SK-N-SH (cell line): ENCODE data around the gene C1QTNF8. TPM values are rescaled to one million over a fixed set of nuclear protein-coding genes. Genes with fewer than 3 reads are reported as not detected.

Source experiments
- CTCF ChIA-PET: fragments of 300-600, 350-600 bp; formaldehyde crosslinking; extraction: SDS; loops from one replicate; lab custom pipeline; 2021; lab: Yijun Ruan, JAX
- POLR2A ChIA-PET: fragments of 350-600 bp; sonication (Branson Sonifier 250); formaldehyde crosslinking; extraction: SDS; loops from one replicate; lab custom pipeline; 2020; ENCODE audit warnings: antibody characterized with exemption, inconsistent platforms; lab: Yijun Ruan, JAX
- DNase-seq: peaks from one replicate; pipeline ENCODE4 v3.0.0; 2012
- H2AFZ ChIP-seq: fragments of 200-600 bp; sonication (generic); 2 replicates; pipeline ENCODE4 v1.8.1; 2016; ENCODE audit warnings: antibody characterized with exemption, mild to moderate bottlenecking, low read depth
- H3F3A ChIP-seq: fragments of 200-600 bp; sonication (generic); replicated peaks from 2 replicates; pipeline ENCODE3; 2016; ENCODE audit warnings: antibody characterized with exemption, mild to moderate bottlenecking; ENCODE audit not compliant: insufficient read depth
- H3K27ac ChIP-seq, 2 experiments: fragments of 200-500 bp in 1 of 2; fragments of 200-600 bp in 1 of 2; sonication (Bioruptor generic) in 1 of 2; sonication (generic), shearing (Covaris generic) in 1 of 2; 2 replicates each; pipeline versions ENCODE4 v1.5.1 to v1.6.1; 2014 to 2016; ENCODE audit warnings: low read depth in 2 of 2, inconsistent platforms in 1 of 2, low read length in 1 of 2, mild to moderate bottlenecking in 1 of 2, mixed read lengths in 1 of 2
- H3K27me3 ChIP-seq: fragments of 200-600 bp; sonication (generic), shearing (Covaris generic); 2 replicates; pipeline ENCODE4 v1.6.1; 2016; ENCODE audit warnings: mixed run types; ENCODE audit not compliant: insufficient read depth
- H3K36me3 ChIP-seq, 2 experiments: fragments of 200-500 bp in 1 of 2; fragments of 200-600 bp in 1 of 2; sonication (Bioruptor generic) in 1 of 2; sonication (generic) in 1 of 2; replicated peaks in 1 of 2; 2 replicates each; pipeline versions ENCODE3 to v1.5.1; 2014 to 2016; ENCODE audit warnings: low read length in 1 of 2, mild to moderate bottlenecking in 1 of 2; ENCODE audit not compliant: insufficient read depth in 2 of 2, control insufficient read depth in 1 of 2
- H3K4me1 ChIP-seq, 2 experiments: fragments of 200-500 bp in 1 of 2; fragments of 200-600 bp in 1 of 2; sonication (Bioruptor generic) in 1 of 2; sonication (generic), shearing (Covaris generic) in 1 of 2; 2 replicates each; pipeline versions ENCODE4 v1.5.1 to v1.6.1; 2014 to 2016; ENCODE audit warnings: low read depth in 1 of 2, low read length in 1 of 2, mixed run types in 1 of 2; ENCODE audit not compliant: insufficient read depth in 2 of 2, control insufficient read depth in 1 of 2
- H3K4me2 ChIP-seq: fragments of 200-600 bp; sonication (generic), shearing (Covaris generic); 2 replicates; pipeline ENCODE4 v1.6.1; 2017; ENCODE audit warnings: mixed run types
- H3K4me3 ChIP-seq, 2 experiments: fragments of 200-500 bp in 1 of 2; fragments of 200-600 bp in 1 of 2; sonication (Bioruptor generic) in 1 of 2; sonication (generic), shearing (Covaris generic) in 1 of 2; 2 replicates each; pipeline versions ENCODE4 v1.5.1 to v1.8.1; 2014 to 2016; ENCODE audit warnings: low read depth in 2 of 2, inconsistent platforms in 1 of 2, low read length in 1 of 2, mild to moderate bottlenecking in 1 of 2, mixed read lengths in 1 of 2, moderate library complexity in 1 of 2
- H3K79me2 ChIP-seq: fragments of 200-600 bp; sonication (generic); 2 replicates; pipeline ENCODE4 v1.8.1; 2017; ENCODE audit warnings: mild to moderate bottlenecking; ENCODE audit not compliant: insufficient read depth
- H3K9ac ChIP-seq: fragments of 200-600 bp; sonication (generic); 2 replicates; pipeline ENCODE4 v1.6.1; 2017; ENCODE audit warnings: mixed run types
- H3K9me2 ChIP-seq: fragments of 200-600 bp; sonication (generic); 2 replicates; pipeline ENCODE4 v1.6.1; 2017; ENCODE audit warnings: mixed run types
- H3K9me3 ChIP-seq: fragments of 200-600 bp; sonication (generic); 2 replicates; pipeline ENCODE4 v1.6.1; 2017; ENCODE audit warnings: mixed run types, mild to moderate bottlenecking, moderate library complexity
- H4K20me1 ChIP-seq: fragments of 200-600 bp; sonication (generic); 2 replicates; pipeline ENCODE4 v1.6.1; 2017; ENCODE audit warnings: mild to moderate bottlenecking, mixed run types; ENCODE audit not compliant: insufficient read depth
- CHD2 ChIP-seq: fragments of 150-350 bp; IDR thresholded peaks from 2 replicates; pipeline ENCODE4 v1.6.1; 2018; ENCODE audit warnings: low read length; ENCODE audit not compliant: partially characterized antibody
- CTCF ChIP-seq: fragments of 200-600 bp; sonication (generic); IDR thresholded peaks from 2 replicates; pipeline ENCODE4 v1.6.1; 2017; ENCODE audit warnings: antibody characterized with exemption, mild to moderate bottlenecking, moderate library complexity
- EP300 ChIP-seq, 2 experiments: IDR thresholded peaks; 2 replicates each; pipeline versions ENCODE4 v1.4.0 to v1.6.1; 2012; ENCODE audit warnings: borderline replicate concordance in 1 of 2, low read depth in 1 of 2, low read length in 1 of 2
- EZH2phosphoT487 ChIP-seq: fragments of 200-600 bp; sonication (generic); IDR thresholded peaks from 2 replicates; pipeline ENCODE4 v1.6.1; 2017; ENCODE audit warnings: low read depth, mixed run types, mild to moderate bottlenecking, antibody characterized with exemption, moderate library complexity, borderline replicate concordance
- FOXJ3 ChIP-seq: sonication (generic); formaldehyde crosslinking; IDR thresholded peaks from 2 replicates; pipeline ENCODE4 v1.5.1; 2020; ENCODE audit warnings: mild to moderate bottlenecking, missing genetic modification reagents
- FOXM1 ChIP-seq: IDR thresholded peaks from 2 replicates; pipeline ENCODE4 v1.4.0; 2012; ENCODE audit warnings: low read depth, mild to moderate bottlenecking
- MEF2A ChIP-seq: IDR thresholded peaks from 2 replicates; pipeline ENCODE4 v1.4.0; 2012; ENCODE audit warnings: low read depth, borderline replicate concordance
- NFIC ChIP-seq: IDR thresholded peaks from 2 replicates; pipeline ENCODE4 v1.4.0; 2012; ENCODE audit warnings: borderline replicate concordance
- NRF1 ChIP-seq: IDR thresholded peaks from 2 replicates; pipeline ENCODE4 v1.6.1; 2012; ENCODE audit warnings: low read depth, mild to moderate bottlenecking, low read length
- POLR2AphosphoS5 ChIP-seq: IDR thresholded peaks from 2 replicates; pipeline ENCODE4 v1.6.1; 2012; ENCODE audit warnings: low read depth, low read length
- RXRA ChIP-seq: IDR thresholded peaks from 2 replicates; pipeline ENCODE4 v1.4.0; 2012; ENCODE audit warnings: low read depth, mild to moderate bottlenecking, borderline replicate concordance
- TCF12 ChIP-seq: IDR thresholded peaks from 2 replicates; pipeline ENCODE4 v1.4.0; 2012
- USF1 ChIP-seq: IDR thresholded peaks from 2 replicates; pipeline ENCODE4 v1.4.0; 2012; ENCODE audit warnings: low read depth, borderline replicate concordance
- WGBS: methylation state at CpG from one replicate; pipeline ENCODE4 v1.1.6; 2017; ENCODE audit warnings: low lambda C conversion rate; 5-methylcytosine and 5-hydroxymethylcytosine counted together
- polyA plus RNA-seq, 3 experiments: library from polyadenylated mRNA; depleted of rRNA; stranded (reverse); fragments of >200 nt; gene quantifications; 2 replicates each; pipeline ENCODE4 v1.2.3, GENCODE V29; 2012

The C1QTNF8 gene
- polyA plus RNA-seq, 1 of the 3 experiments (the other 2 are of a cell fraction): not detected

GRCh38 chr16:1100084-1100800 is 4.2 kb upstream of the C1QTNF8 start:
- Histone ChIP-seq H3K9ac (no peak overlapping the region), H3K4me1 (no peaks in the 10 kb centered on the region; a peak in 1 of 4 replicates), H3K27ac (no peak overlapping the region), H3K36me3 (no peaks in the 10 kb centered on the region), H3K27me3 (peaks cover 76% of the 10 kb centered on the region), H4K20me1 (peaks cover 24% of the 10 kb centered on the region), H3F3A (no peaks in the 10 kb centered on the region), H3K9me2 (no peaks in the 10 kb centered on the region), H3K4me3 (no peak overlapping the region), H3K9me3 (no peaks in the 10 kb centered on the region), H2AFZ (no peak overlapping the region), H3K79me2 (no peaks in the 10 kb centered on the region), H3K4me2 (no peak overlapping the region)
- DNase-seq: no peak
- CTCF ChIA-PET: interaction anchor here (0.8 to 1.0 kb wide), 2 partner anchors 13 to 296 kb away, joined by 3 read pairs; no protein-coding TSS in a partner anchor
- WGBS: 16% methylated on average over 7 of the region's 21 CpGs
- TF ChIP-seq MEF2A (no peak), EP300 (IDR thresholded peaks at IDR 0.05; ENCODE audit: borderline replicate concordance in 1 of 2, low read depth in 1 of 2, low read length in 1 of 2) (no peak), NFIC (no peak), EZH2phosphoT487 (no peak), FOXJ3 (no peak), POLR2AphosphoS5 (no peak), CTCF (no peak), FOXM1 (no peak), TCF12 (no peak), NRF1 (no peak), CHD2 (no peak)
- POLR2A ChIA-PET: no interaction called here

GRCh38 chr16:1099189-1100083 is 3.4 kb upstream of the C1QTNF8 start:
- POLR2A ChIA-PET: no interaction called here
- Histone ChIP-seq H2AFZ (no peak overlapping the region), H3F3A (no peaks in the 10 kb centered on the region), H3K4me3 (no peak overlapping the region), H3K4me2 (no peak overlapping the region), H4K20me1 (peaks cover 24% of the 10 kb centered on the region), H3K27me3 (peaks cover 68% of the 10 kb centered on the region), H3K9me3 (no peaks in the 10 kb centered on the region), H3K9ac (no peak overlapping the region), H3K27ac (no peak overlapping the region), H3K4me1 (no peaks in the 10 kb centered on the region; a peak in 1 of 4 replicates), H3K9me2 (no peaks in the 10 kb centered on the region), H3K79me2 (no peaks in the 10 kb centered on the region), H3K36me3 (no peaks in the 10 kb centered on the region)
- TF ChIP-seq USF1 (peak; percentile 4; the same call in 1 of the 2 replicates), RXRA (no peak)
- WGBS: 23% methylated on average over 6 of the region's 35 CpGs
- CTCF ChIA-PET: interaction anchor here (1.0 kb wide), 2 partner anchors 44 to 296 kb away, joined by 3 to 4 read pairs; no protein-coding TSS in a partner anchor
- DNase-seq: no peak
